ENCODE data around the gene FAM83B.
"Not testable (repeated sequence)": the region's sequence is repeated elsewhere in the genome, so short reads cannot be mapped to it uniquely, and the experiment has no call there.

FAM83B gene, protein sequence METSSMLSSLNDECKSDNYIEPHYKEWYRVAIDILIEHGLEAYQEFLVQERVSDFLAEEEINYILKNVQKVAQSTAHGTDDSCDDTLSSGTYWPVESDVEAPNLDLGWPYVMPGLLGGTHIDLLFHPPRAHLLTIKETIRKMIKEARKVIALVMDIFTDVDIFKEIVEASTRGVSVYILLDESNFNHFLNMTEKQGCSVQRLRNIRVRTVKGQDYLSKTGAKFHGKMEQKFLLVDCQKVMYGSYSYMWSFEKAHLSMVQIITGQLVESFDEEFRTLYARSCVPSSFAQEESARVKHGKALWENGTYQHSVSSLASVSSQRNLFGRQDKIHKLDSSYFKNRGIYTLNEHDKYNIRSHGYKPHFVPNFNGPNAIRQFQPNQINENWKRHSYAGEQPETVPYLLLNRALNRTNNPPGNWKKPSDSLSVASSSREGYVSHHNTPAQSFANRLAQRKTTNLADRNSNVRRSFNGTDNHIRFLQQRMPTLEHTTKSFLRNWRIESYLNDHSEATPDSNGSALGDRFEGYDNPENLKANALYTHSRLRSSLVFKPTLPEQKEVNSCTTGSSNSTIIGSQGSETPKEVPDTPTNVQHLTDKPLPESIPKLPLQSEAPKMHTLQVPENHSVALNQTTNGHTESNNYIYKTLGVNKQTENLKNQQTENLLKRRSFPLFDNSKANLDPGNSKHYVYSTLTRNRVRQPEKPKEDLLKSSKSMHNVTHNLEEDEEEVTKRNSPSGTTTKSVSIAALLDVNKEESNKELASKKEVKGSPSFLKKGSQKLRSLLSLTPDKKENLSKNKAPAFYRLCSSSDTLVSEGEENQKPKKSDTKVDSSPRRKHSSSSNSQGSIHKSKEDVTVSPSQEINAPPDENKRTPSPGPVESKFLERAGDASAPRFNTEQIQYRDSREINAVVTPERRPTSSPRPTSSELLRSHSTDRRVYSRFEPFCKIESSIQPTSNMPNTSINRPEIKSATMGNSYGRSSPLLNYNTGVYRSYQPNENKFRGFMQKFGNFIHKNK

DNA sequence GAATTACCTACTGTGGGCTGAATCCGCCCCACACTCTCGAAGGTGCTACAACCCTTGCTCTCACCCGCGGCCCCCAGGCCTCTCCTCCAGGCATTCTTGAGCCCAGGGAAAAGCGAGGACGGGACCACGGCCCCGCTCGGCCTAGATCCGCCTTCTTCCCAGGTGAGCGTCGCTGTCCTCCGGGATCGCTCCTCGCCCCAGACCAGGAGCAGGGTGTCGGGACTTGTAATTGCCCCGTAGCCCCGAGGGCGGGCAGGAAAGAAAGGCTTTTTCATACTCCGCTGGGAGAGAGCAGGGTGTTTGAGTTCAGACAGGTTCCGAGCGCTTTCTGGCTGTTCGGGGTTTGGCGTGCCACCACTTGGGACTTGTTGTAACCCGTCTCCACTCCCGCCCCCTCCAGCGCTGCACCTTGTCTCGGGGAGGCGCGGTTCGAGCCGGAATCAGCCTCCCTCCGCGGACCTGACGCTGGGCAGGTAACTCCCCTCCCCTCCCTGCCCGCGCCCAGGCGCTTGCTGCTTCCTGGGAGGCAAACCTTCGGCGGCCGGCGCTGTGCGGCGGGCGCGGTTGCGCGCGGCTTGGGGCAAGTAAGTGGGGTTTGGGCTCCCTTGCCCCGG is at the start of gene FAM83B:
Gene FAM83B (plus strand): TSS at position 529 of the 614 bp plus-strand sequence. CDS start 23,476 bp downstream, outside the sequence.
- Histone ChIP-seq H3K27ac (no peak within 1 kb of the TSS), H3K9me3 (ENCODE audit: severe bottlenecking) (no peaks in the 10 kb centered on the region), H3K27me3 (ENCODE audit: insufficient read depth, low read depth, severe bottlenecking) (peaks cover 84% of the 10 kb centered on the region), H3K4me3 (ENCODE audit: low read depth, low read length) (peak within 1 kb of the TSS; percentile 49), H3K36me3 (no peaks in the 10 kb centered on the region)
- TF ChIP-seq, protein P1, sequence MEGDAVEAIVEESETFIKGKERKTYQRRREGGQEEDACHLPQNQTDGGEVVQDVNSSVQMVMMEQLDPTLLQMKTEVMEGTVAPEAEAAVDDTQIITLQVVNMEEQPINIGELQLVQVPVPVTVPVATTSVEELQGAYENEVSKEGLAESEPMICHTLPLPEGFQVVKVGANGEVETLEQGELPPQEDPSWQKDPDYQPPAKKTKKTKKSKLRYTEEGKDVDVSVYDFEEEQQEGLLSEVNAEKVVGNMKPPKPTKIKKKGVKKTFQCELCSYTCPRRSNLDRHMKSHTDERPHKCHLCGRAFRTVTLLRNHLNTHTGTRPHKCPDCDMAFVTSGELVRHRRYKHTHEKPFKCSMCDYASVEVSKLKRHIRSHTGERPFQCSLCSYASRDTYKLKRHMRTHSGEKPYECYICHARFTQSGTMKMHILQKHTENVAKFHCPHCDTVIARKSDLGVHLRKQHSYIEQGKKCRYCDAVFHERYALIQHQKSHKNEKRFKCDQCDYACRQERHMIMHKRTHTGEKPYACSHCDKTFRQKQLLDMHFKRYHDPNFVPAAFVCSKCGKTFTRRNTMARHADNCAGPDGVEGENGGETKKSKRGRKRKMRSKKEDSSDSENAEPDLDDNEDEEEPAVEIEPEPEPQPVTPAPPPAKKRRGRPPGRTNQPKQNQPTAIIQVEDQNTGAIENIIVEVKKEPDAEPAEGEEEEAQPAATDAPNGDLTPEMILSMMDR (IDR thresholded peaks at IDR 0.05; ENCODE audit: low read depth, low read length) = no peak
- peak; percentile 43 for DNase-seq

GRCh38 chr6:54796918-54797317 is 49.7 kb upstream of the FAM83B start:
- H3K27me3 ChIP-seq (ENCODE audit: insufficient read depth, low read depth, severe bottlenecking); DNase-seq; H3K27ac ChIP-seq; H3K4me3 ChIP-seq (ENCODE audit: low read depth, low read length); H3K36me3 ChIP-seq; H3K9me3 ChIP-seq (ENCODE audit: severe bottlenecking): not testable (repeated sequence)

- no peaks in the 10 kb centered on the region for H3K36me3 ChIP-seq
- no peaks in the 10 kb centered on the region for H3K9me3 ChIP-seq (ENCODE audit: severe bottlenecking)
- H3K27ac ChIP-seq = no peak overlapping the region
- H3K4me3 ChIP-seq (ENCODE audit: low read depth, low read length) = no peak overlapping the region
- TF ChIP-seq, protein P1 (IDR thresholded peaks at IDR 0.05; ENCODE audit: low read depth, low read length) = no peak
- no peak for DNase-seq
- peaks cover 4% of the 10 kb centered on the region for H3K27me3 ChIP-seq (ENCODE audit: insufficient read depth, low read depth, severe bottlenecking)
Observed at GRCh38 chr6:54800050-54800600, 46.4 kb upstream of the FAM83B start.

- no peak overlapping the region for H3K27ac ChIP-seq
- DNase-seq = no peak
- no peaks in the 10 kb centered on the region for H3K36me3 ChIP-seq
- TF ChIP-seq, protein P1 (IDR thresholded peaks at IDR 0.05; ENCODE audit: low read depth, low read length) = no peak
- H3K27me3 ChIP-seq (ENCODE audit: insufficient read depth, low read depth, severe bottlenecking) = peaks cover 4% of the 10 kb centered on the region
- no peaks in the 10 kb centered on the region for H3K9me3 ChIP-seq (ENCODE audit: severe bottlenecking)
- H3K4me3 ChIP-seq (ENCODE audit: low read depth, low read length) = no peak overlapping the region
Observed at GRCh38 chr6:54801244-54801643, 45.3 kb upstream of the FAM83B start.

- no peak for DNase-seq
- H3K27ac ChIP-seq = no peak overlapping the region
Observed at GRCh38 chr6:54801669-54802068, 44.9 kb upstream of the FAM83B start.

More at GRCh38 chr6:54801669-54802068, 44.9 kb upstream of the FAM83B start:
- H3K4me3 ChIP-seq (ENCODE audit: low read depth, low read length) = no peak overlapping the region
- H3K9me3 ChIP-seq (ENCODE audit: severe bottlenecking) = no peaks in the 10 kb centered on the region
- TF ChIP-seq, protein P1 (IDR thresholded peaks at IDR 0.05; ENCODE audit: low read depth, low read length) = no peak
- H3K27me3 ChIP-seq (ENCODE audit: insufficient read depth, low read depth, severe bottlenecking) = peaks cover 4% of the 10 kb centered on the region
- no peaks in the 10 kb centered on the region for H3K36me3 ChIP-seq

Data from WERI-Rb-1 (cell line).